Calu3 (cell line): ENCODE measurements around the gene APPL1. TPM values are rescaled to one million over a fixed set of nuclear protein-coding genes. Genes with fewer than 3 reads are reported as not detected.

ENCODE experiments used
- Bru-seq: library from RNA; stranded (reverse); fragments of 400-500 nt; gene quantifications from one replicate; lab custom pipeline; 2021; lab: Mats Ljungman, UMichigan
- BruChase-seq, 2 experiments: library from RNA; stranded (reverse); fragments of 400-500 nt; gene quantifications; one replicate each; lab custom pipeline; 2021; lab: Mats Ljungman, UMichigan
- BruUV-seq: library from RNA; stranded (reverse); fragments of 400-500 nt; replicated peaks from 2 replicates; lab custom pipeline; 2021; lab: Mats Ljungman, UMichigan
- CTCF ChIA-PET: fragments of 300-600 bp; sonication (Branson Sonifier 250); formaldehyde crosslinking; loops from one replicate; lab custom pipeline; 2022; ENCODE audit warnings: antibody characterized with exemption; lab: Charles Lee
- DNase-seq: peaks from one replicate; pipeline ENCODE4 v3.0.0; 2022
- H3K27ac Mint-ChIP-seq: one replicate; pipeline ENCODE4 v1.8.0; 2022; ENCODE audit warnings: mixed read lengths; ENCODE audit not compliant: unreplicated experiment
- H3K27me3 Mint-ChIP-seq: one replicate; pipeline ENCODE4 v1.8.0; 2022; ENCODE audit warnings: mixed read lengths; ENCODE audit not compliant: unreplicated experiment
- H3K36me3 Mint-ChIP-seq: one replicate; pipeline ENCODE4 v1.8.0; 2022; ENCODE audit warnings: mild to moderate bottlenecking, moderate library complexity, mixed read lengths; ENCODE audit not compliant: insufficient read depth, unreplicated experiment
- H3K4me1 Mint-ChIP-seq: one replicate; pipeline ENCODE4 v1.8.0; 2022; ENCODE audit warnings: mild to moderate bottlenecking, low read depth, mixed read lengths; ENCODE audit not compliant: unreplicated experiment
- H3K4me3 Mint-ChIP-seq: one replicate; pipeline ENCODE4 v1.8.0; 2022; ENCODE audit warnings: mild to moderate bottlenecking, low read depth, moderate library complexity, mixed read lengths; ENCODE audit not compliant: unreplicated experiment
- H3K9me3 Mint-ChIP-seq: one replicate; pipeline ENCODE4 v1.8.0; 2022; ENCODE audit warnings: low read depth, mixed read lengths; ENCODE audit not compliant: unreplicated experiment
- CTCF ChIP-seq: fragments of 200-600 bp; IDR thresholded peaks from one replicate; pipeline ENCODE4 v1.8.0; 2022; ENCODE audit warnings: antibody characterized with exemption; ENCODE audit not compliant: unreplicated experiment
- intact Hi-C: fragments of 100-400 bp; cut with micrococcal nuclease; formaldehyde crosslinking; loops from one replicate; pipeline ENCODE4 v1.10.0; 2022; ENCODE audit not compliant: unreplicated experiment
- long read RNA-seq: library from polyadenylated mRNA; stranded (forward); transcript quantifications from one replicate; pipeline ENCODE4 v2.0.0, GENCODE V29; 2022
- total RNA-seq: library from RNA; stranded (reverse); gene quantifications from 2 replicates; pipeline ENCODE4 v1.2.3, GENCODE V29; 2022

APPL1 gene
- total RNA-seq (26.1 and 31.9 TPM in 2 replicates), Bru-seq, nascent RNA (percentile 75 among the genes with signal in this experiment), BruChase-seq, experiment 1, labeled RNA remaining after a 6-hour chase (percentile 91 among the genes with signal in this experiment), BruChase-seq, experiment 2, labeled RNA remaining after a 2-hour chase (percentile 85 among the genes with signal in this experiment)
- long read RNA-seq, full-length matches to known transcripts: 16 of 29 reads
- long read RNA-seq, partial matches to known transcripts: 1 of 29 reads
- long read RNA-seq, other reads (novel, unspliced or antisense): 12 of 29 reads

GRCh38 chr3:57227204-57227929 lies at the start of gene APPL1:
TSS of gene APPL1 (plus strand) at chr3:57227729. CDS start at chr3:57227884, 155 bp downstream.
- no peaks in the 10 kb centered on the region for H3K9me3 Mint-ChIP-seq
- peaks cover 9% of the 10 kb centered on the region for H3K4me1 Mint-ChIP-seq
- no TSS peak for BruUV-seq
- TF ChIP-seq CTCF: no peak
- peak within 1 kb of the TSS; percentile 50 for H3K27ac Mint-ChIP-seq
- H3K27me3 Mint-ChIP-seq: no peaks in the 10 kb centered on the region
- peak; percentile 97 for DNase-seq
- peaks cover 24% of the 10 kb centered on the region for H3K36me3 Mint-ChIP-seq
- peak within 1 kb of the TSS; percentile 77 for H3K4me3 Mint-ChIP-seq
- CTCF ChIA-PET: interaction anchor here (0.6 to 1.4 kb wide), 3 partner anchors 9 to 626 kb away, joined by 4 to 5 read pairs (median 4); no protein-coding TSS in a partner anchor
- intact Hi-C loops: no loop called here

- Mint-ChIP-seq H3K36me3 (no peaks in the 10 kb centered on the region), H3K27ac (no peak overlapping the region), H3K4me1 (no peaks in the 10 kb centered on the region), H3K9me3 (no peaks in the 10 kb centered on the region), H3K27me3 (no peaks in the 10 kb centered on the region), H3K4me3 (no peak overlapping the region)
- DNase-seq: no peak
- BruUV-seq: no TSS peak
- no peak for TF ChIP-seq CTCF
- intact Hi-C loops: loop anchor here (5.0 kb wide), 1 partner anchor 43 kb away; no protein-coding TSS in a partner anchor
- CTCF ChIA-PET: interaction anchor here (0.5 to 1.0 kb wide), 3 partner anchors 42 to 154 kb away, joined by 3 to 15 read pairs (median 5); no protein-coding TSS in a partner anchor
Measured at GRCh38 chr3:57179580-57180410, 47.7 kb upstream of the APPL1 start.

DNA sequence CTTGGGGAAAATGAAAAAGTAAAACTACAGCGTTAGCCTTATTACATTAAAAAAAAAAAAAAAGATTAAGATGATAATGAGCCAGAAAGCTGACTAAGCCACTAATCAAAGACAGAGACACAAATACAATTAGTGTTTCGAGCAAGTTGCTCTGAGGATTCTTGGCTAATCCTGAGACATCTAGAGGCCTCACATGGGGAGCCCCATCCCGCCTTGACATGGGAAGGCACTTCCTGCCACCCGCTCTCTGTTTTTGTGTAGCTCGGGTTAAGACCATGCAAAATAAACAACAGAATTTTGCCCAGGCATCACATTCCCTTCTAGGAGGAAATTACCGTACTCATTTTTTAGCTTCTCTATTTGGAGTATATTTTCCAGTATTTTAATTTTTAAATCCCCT lies 43.0 kb upstream of the APPL1 start:
- no peak for TF ChIP-seq CTCF
- Mint-ChIP-seq H3K27me3 (no peaks in the 10 kb centered on the region), H3K4me3 (no peak overlapping the region), H3K27ac (no peak overlapping the region), H3K9me3 (no peaks in the 10 kb centered on the region), H3K36me3 (no peaks in the 10 kb centered on the region), H3K4me1 (no peaks in the 10 kb centered on the region)
- DNase-seq: no peak
- CTCF ChIA-PET: no interaction called here
- no TSS peak for BruUV-seq
- intact Hi-C loops: no loop called here

DNA sequence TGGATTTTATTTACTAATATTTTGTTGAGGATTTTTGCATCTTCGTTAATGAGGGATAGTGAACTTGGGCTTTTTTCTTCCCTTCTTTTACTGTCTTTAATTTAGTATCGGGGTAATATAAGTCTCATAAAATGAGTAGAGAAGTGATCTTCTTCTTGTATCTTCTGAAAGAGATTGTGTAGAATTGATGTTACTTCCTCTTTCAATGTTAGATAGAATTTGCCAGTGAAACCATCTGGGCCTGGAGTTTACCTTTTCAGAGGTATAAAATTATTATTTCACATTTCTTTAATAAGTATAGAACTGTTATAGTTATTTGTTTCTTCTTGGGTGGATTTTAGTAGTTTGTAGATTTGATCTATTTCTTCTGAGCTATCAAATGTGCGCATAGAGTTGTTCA lies 35.5 kb upstream of the APPL1 start:
- H3K27me3 Mint-ChIP-seq: no peaks in the 10 kb centered on the region
- no peaks in the 10 kb centered on the region for H3K9me3 Mint-ChIP-seq
- no peak for DNase-seq
- intact Hi-C loops: no loop called here
- BruUV-seq: no TSS peak
- no peak overlapping the region for H3K27ac Mint-ChIP-seq
- peaks cover 3% of the 10 kb centered on the region for H3K36me3 Mint-ChIP-seq
- no peak for TF ChIP-seq CTCF
- CTCF ChIA-PET: no interaction called here
- no peak overlapping the region for H3K4me3 Mint-ChIP-seq
- no peaks in the 10 kb centered on the region for H3K4me1 Mint-ChIP-seq
